Activated T-cell treated with anti-CD3 and anti-CD28 coated beads, Interleukin-2, amount 50 U/mL, for 72 hours (primary cell): Measurements from ENCODE around the gene F2RL3. TPM values are rescaled to one million over a fixed set of nuclear protein-coding genes. Genes with fewer than 3 reads are reported as not detected.

Experiments used
- ATAC-seq, 2 donors: fragments of 150-1000 bp; cut with Tn5 transposase; replicated peaks in 1 of 2; 2 replicates each; pipeline ENCODE4 v1.10.0; 2021; ENCODE audit warnings: moderate library complexity in 2 of 2, mild to moderate bottlenecking in 1 of 2
- DNase-seq, 2 donors: peaks; one replicate each; pipeline ENCODE4 v3.0.0; 2021 to 2022; ENCODE audit warnings: mixed read lengths in 1 of 2
- H3K27ac Mint-ChIP-seq: one replicate; pipeline ENCODE4 v1.8.0; 2022; ENCODE audit warnings: mild to moderate bottlenecking, moderate library complexity, mixed read lengths
- H3K27me3 Mint-ChIP-seq: one replicate; pipeline ENCODE4 v1.8.0; 2022; ENCODE audit warnings: low read depth, mixed read lengths
- H3K36me3 Mint-ChIP-seq, 2 donors: one replicate each; pipeline ENCODE4 v1.8.0; 2022; ENCODE audit warnings: mixed read lengths in 2 of 2, mild to moderate bottlenecking in 1 of 2; ENCODE audit not compliant: insufficient read depth in 2 of 2
- H3K4me1 Mint-ChIP-seq: one replicate; pipeline ENCODE4 v1.8.0; 2022; ENCODE audit warnings: low read depth, mixed read lengths
- H3K4me3 Mint-ChIP-seq, 2 donors: one replicate each; pipeline ENCODE4 v1.8.0; 2022; ENCODE audit warnings: mild to moderate bottlenecking in 2 of 2, mixed read lengths in 2 of 2, moderate library complexity in 2 of 2
- H3K9me3 Mint-ChIP-seq, 2 donors: one replicate each; pipeline ENCODE4 v1.8.0; 2022; ENCODE audit warnings: mixed read lengths in 2 of 2
- total RNA-seq, 2 donors: library from RNA; stranded (reverse); gene quantifications; one replicate each; pipeline ENCODE4 v1.2.3, GENCODE V29; 2022

F2RL3 gene
- total RNA-seq, 2 donors from 2014 or later = not detected

- Mint-ChIP-seq H3K36me3 (no peaks in the 10 kb centered on the region), H3K27me3 (peaks cover 11% of the 10 kb centered on the region)
- ATAC-seq = no peak
These were observed 13.7 kb downstream of the F2RL3 start for GRCh38 chr19:16902545-16902944.

GRCh38 chr19:16903347-16903746, 14.5 kb downstream of the F2RL3 start:
- no peak overlapping the region for H3K4me3 Mint-ChIP-seq
- peaks cover 7% of the 10 kb centered on the region for H3K27me3 Mint-ChIP-seq
- peaks cover 0 to 2% of the 10 kb centered on the region in 2 donors for H3K9me3 Mint-ChIP-seq
- H3K36me3 Mint-ChIP-seq = no peaks in the 10 kb centered on the region
- ATAC-seq = no peak
- no peak overlapping the region for H3K27ac Mint-ChIP-seq
- peaks cover 3% of the 10 kb centered on the region for H3K4me1 Mint-ChIP-seq
- no peak for DNase-seq

More at GRCh38 chr19:16902545-16902944, 13.7 kb downstream of the F2RL3 start:
- no peak overlapping the region for H3K4me3 Mint-ChIP-seq
- peaks cover 0 to 2% of the 10 kb centered on the region in 2 donors for H3K9me3 Mint-ChIP-seq
- no peak overlapping the region for H3K27ac Mint-ChIP-seq
- DNase-seq = no peak
- H3K4me1 Mint-ChIP-seq = peaks cover 5% of the 10 kb centered on the region

- DNase-seq (no peak), ATAC-seq (no peak)
- H3K27ac Mint-ChIP-seq = no peak overlapping the region
- no peaks in the 10 kb centered on the region for H3K27me3 Mint-ChIP-seq
- no peaks in the 10 kb centered on the region for H3K4me1 Mint-ChIP-seq
- H3K9me3 Mint-ChIP-seq = peaks cover 0 to 2% of the 10 kb centered on the region in 2 donors
- no peaks in the 10 kb centered on the region for H3K36me3 Mint-ChIP-seq
- H3K4me3 Mint-ChIP-seq = no peak overlapping the region
These were observed 15.8 kb downstream of the F2RL3 start for GRCh38 chr19:16904599-16904998.

GRCh38 chr19:16908759-16909158, 20.0 kb downstream of the F2RL3 start:
- ATAC-seq = no peak
- DNase-seq = no peak
- peaks cover 7 to 17% of the 10 kb centered on the region in 2 donors for H3K36me3 Mint-ChIP-seq
- H3K4me3 Mint-ChIP-seq = no peak overlapping the region
- no peak overlapping the region for H3K27ac Mint-ChIP-seq
- H3K27me3 Mint-ChIP-seq = no peaks in the 10 kb centered on the region
- peaks cover 10 to 12% of the 10 kb centered on the region in 2 donors for H3K9me3 Mint-ChIP-seq
- no peaks in the 10 kb centered on the region for H3K4me1 Mint-ChIP-seq

GRCh38 chr19:16911046-16911445, 22.2 kb downstream of the F2RL3 start:
- no peak overlapping the region for H3K27ac Mint-ChIP-seq
- peaks cover 10 to 12% of the 10 kb centered on the region in 2 donors for H3K9me3 Mint-ChIP-seq
- no peaks in the 10 kb centered on the region for H3K4me1 Mint-ChIP-seq
- H3K4me3 Mint-ChIP-seq = no peak overlapping the region
- ATAC-seq (no peak), DNase-seq (no peak)
- H3K36me3 Mint-ChIP-seq = peaks cover 7 to 19% of the 10 kb centered on the region in 2 donors
- no peaks in the 10 kb centered on the region for H3K27me3 Mint-ChIP-seq

DNA sequence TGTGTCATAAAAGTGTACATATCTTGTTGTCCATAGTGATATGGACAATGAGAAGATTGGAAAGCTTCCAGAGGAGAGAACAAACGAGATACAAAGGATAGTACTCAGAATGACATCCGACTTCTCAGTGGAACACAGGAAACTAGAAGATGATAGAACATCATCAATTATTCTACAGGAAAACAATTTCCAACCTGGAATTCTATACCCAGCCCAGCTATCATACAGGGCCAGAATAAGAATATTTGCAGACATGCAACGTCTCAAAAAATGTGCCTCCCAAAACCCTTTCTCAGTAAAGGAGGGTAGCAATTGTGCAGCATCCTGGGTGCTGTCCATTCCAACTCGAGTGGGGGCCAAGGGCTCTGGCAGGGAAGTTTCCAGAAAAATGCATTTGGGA, 24.0 kb downstream of the F2RL3 start:
- no peaks in the 10 kb centered on the region for H3K27me3 Mint-ChIP-seq
- no peak overlapping the region for H3K4me3 Mint-ChIP-seq
- peaks cover 11 to 12% of the 10 kb centered on the region in 2 donors for H3K9me3 Mint-ChIP-seq
- no peak for DNase-seq
- H3K4me1 Mint-ChIP-seq = no peaks in the 10 kb centered on the region
- H3K27ac Mint-ChIP-seq = no peak overlapping the region
- no peak for ATAC-seq
- peaks cover 7 to 19% of the 10 kb centered on the region in 2 donors for H3K36me3 Mint-ChIP-seq

- Mint-ChIP-seq H3K9me3 (peaks cover 11 to 14% of the 10 kb centered on the region in 2 donors), H3K36me3 (peaks cover 8 to 19% of the 10 kb centered on the region in 2 donors), H3K27me3 (no peaks in the 10 kb centered on the region), H3K27ac (no peak overlapping the region), H3K4me3 (no peak overlapping the region), H3K4me1 (no peaks in the 10 kb centered on the region)
- DNase-seq (no peak), ATAC-seq (no peak)
These were observed 25.6 kb downstream of the F2RL3 start for GRCh38 chr19:16914421-16914820.

- no peaks in the 10 kb centered on the region for H3K27me3 Mint-ChIP-seq
- peaks cover 14 to 15% of the 10 kb centered on the region in 2 donors for H3K9me3 Mint-ChIP-seq
- H3K27ac Mint-ChIP-seq = no peak overlapping the region
- DNase-seq (no peak), ATAC-seq (no peak)
- no peaks in the 10 kb centered on the region for H3K4me1 Mint-ChIP-seq
- H3K36me3 Mint-ChIP-seq = peaks cover 8 to 21% of the 10 kb centered on the region in 2 donors
- H3K4me3 Mint-ChIP-seq = no peak overlapping the region
These were observed 26.3 kb downstream of the F2RL3 start for GRCh38 chr19:16915135-16915534.

- Mint-ChIP-seq H3K4me1 (no peaks in the 10 kb centered on the region), H3K27ac (no peak overlapping the region), H3K4me3 (no peak overlapping the region), H3K27me3 (no peaks in the 10 kb centered on the region), H3K9me3 (peaks cover 14 to 15% of the 10 kb centered on the region in 2 donors), H3K36me3 (peaks cover 8 to 21% of the 10 kb centered on the region in 2 donors)
- DNase-seq (no peak), ATAC-seq (no peak)
These were observed 26.9 kb downstream of the F2RL3 start for GRCh38 chr19:16915734-16916133.

- ATAC-seq (no peak), DNase-seq (no peak)
- peaks cover 12% of the 10 kb centered on the region in 2 donors for H3K9me3 Mint-ChIP-seq
- no peak overlapping the region for H3K27ac Mint-ChIP-seq
- H3K4me3 Mint-ChIP-seq = no peak overlapping the region
- H3K27me3 Mint-ChIP-seq = no peaks in the 10 kb centered on the region
- H3K36me3 Mint-ChIP-seq = peaks cover 5 to 16% of the 10 kb centered on the region in 2 donors
- no peaks in the 10 kb centered on the region for H3K4me1 Mint-ChIP-seq
These were observed 28.6 kb downstream of the F2RL3 start for GRCh38 chr19:16917401-16917800.

- DNase-seq = no peak
- Mint-ChIP-seq H3K27ac (no peak overlapping the region), H3K9me3 (peaks cover 2 to 5% of the 10 kb centered on the region in 2 donors), H3K4me3 (no peak overlapping the region), H3K27me3 (no peaks in the 10 kb centered on the region), H3K4me1 (no peaks in the 10 kb centered on the region), H3K36me3 (peaks cover 2 to 4% of the 10 kb centered on the region in 2 donors)
- no peak for ATAC-seq
These were observed 30.7 kb downstream of the F2RL3 start for GRCh38 chr19:16919496-16919895.

DNA sequence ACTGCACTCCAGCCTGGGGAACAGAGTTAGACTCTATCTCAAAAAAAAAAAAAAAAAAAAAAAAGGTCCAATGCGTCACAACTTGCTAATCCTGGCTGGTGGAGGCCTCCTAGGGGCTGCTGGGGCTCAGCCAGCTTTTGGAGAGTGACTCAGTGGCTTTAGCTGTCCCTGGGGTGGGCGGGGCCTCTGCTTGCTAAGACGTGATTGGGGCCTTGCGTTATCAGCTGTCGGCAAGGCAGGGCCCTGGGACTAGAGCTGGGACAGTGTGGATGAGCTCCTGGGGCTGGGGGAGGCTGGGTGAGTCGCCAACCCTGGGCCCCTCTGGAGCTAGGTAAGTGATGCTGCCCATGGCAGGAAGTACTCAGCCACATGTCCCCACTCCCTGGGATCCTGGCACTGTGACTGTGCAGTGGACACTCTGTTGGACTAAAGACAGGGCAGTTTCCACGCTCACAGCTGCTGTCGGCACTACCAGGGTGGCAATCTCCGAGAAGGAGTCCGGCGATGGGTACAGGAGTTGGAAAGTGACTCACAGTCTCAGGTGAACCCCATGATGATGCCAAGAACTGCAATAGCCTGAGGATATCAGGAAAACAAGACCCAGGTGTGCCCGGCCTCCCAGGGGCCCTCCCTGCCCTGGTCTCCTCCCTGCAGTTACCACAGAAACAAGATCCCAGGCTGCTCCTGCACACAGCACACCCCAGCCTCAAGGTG, 32.2 kb downstream of the F2RL3 start:
- Mint-ChIP-seq H3K4me1 (no peaks in the 10 kb centered on the region), H3K36me3 (peaks cover 3% of the 10 kb centered on the region in 2 donors), H3K9me3 (peaks cover 6 to 8% of the 10 kb centered on the region in 2 donors), H3K4me3 (no peak overlapping the region), H3K27ac (no peak overlapping the region), H3K27me3 (no peaks in the 10 kb centered on the region)
- ATAC-seq (no peak), DNase-seq (no peak)

DNA sequence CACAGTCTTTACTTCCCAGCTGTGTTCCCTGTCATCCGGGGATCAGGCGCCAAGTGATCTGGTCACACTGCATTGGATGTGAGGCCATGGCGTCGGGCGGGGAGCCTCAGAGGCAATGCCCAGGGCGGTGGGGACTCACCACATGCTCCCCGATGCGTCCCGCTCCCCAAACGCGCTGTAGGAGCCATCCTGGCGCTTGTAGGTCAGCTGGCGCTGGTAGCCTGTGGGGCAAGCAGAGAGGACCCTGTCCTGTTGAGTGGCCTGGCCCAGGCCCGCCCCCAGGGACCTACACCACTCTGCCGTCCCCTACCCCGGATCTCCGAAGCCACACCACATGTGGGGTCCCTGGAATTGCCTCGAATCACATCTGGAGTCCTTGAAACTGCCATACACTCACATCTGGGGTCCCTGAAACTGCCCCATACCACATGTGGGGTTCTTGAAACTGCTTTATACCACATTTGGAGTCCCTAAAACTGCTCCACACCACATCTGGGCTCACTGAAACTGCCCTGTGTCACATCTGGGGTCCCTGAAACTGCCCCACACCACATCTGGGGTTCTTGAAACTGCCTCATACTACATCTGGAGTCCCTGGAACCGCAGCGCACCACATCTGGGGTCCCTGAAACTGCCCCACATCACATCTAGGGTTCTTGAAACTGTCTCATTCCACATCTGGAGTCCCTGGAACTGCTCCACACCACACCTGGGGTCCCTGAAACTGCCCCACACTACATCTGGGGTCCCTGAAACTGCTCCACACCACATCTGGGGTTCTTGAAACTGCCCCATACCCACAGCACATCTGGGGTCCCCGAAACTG, 33.2 kb downstream of the F2RL3 start:
- H3K27ac Mint-ChIP-seq = no peak overlapping the region
- ATAC-seq (no peak), DNase-seq (no peak)
- peaks cover 8% of the 10 kb centered on the region in 2 donors for H3K36me3 Mint-ChIP-seq
- peaks cover 11% of the 10 kb centered on the region in 2 donors for H3K9me3 Mint-ChIP-seq
- no peak overlapping the region for H3K4me3 Mint-ChIP-seq
- H3K4me1 Mint-ChIP-seq = no peaks in the 10 kb centered on the region
- H3K27me3 Mint-ChIP-seq = no peaks in the 10 kb centered on the region
